Mesothelial cell of epicardium (in vitro differentiated cells): ENCODE results near the gene BRI3. TPM values are rescaled to one million over a fixed set of nuclear protein-coding genes. Genes with fewer than 3 reads are reported as not detected.
A peak's percentile ranks its signal among the peaks of the same experiment; 100 is the strongest.

Experiments used
- DNase-seq, 2 experiments: peaks; one replicate each; pipeline ENCODE4 v3.0.0; 2021; ENCODE audit warnings: low spot score in 2 of 2; ENCODE audit not compliant: unreplicated experiment in 2 of 2
- H3K27ac Mint-ChIP-seq: 2 replicates; pipeline ENCODE4 v1.8.0; 2021; ENCODE audit warnings: mixed read lengths
- H3K27me3 Mint-ChIP-seq: 2 replicates; pipeline ENCODE4 v1.8.0; 2021; ENCODE audit warnings: low read depth, mixed read lengths
- H3K36me3 Mint-ChIP-seq: 2 replicates; pipeline ENCODE4 v1.8.0; 2021; ENCODE audit warnings: mixed read lengths
- H3K4me1 Mint-ChIP-seq: 2 replicates; pipeline ENCODE4 v1.8.0; 2021; ENCODE audit warnings: mixed read lengths
- H3K4me3 Mint-ChIP-seq: 2 replicates; pipeline ENCODE4 v1.8.0; 2021; ENCODE audit warnings: mild to moderate bottlenecking, moderate library complexity, mixed read lengths
- H3K9me3 Mint-ChIP-seq: 2 replicates; pipeline ENCODE4 v1.8.0; 2021; ENCODE audit warnings: mixed read lengths
- CTCF ChIP-seq: fragments of 200-600 bp; sonication (generic); IDR thresholded peaks from one replicate; pipeline ENCODE4 v1.5.0; 2021; ENCODE audit warnings: antibody characterized with exemption; ENCODE audit not compliant: unreplicated experiment
- total RNA-seq: library from RNA; stranded (reverse); gene quantifications from 3 replicates; pipeline ENCODE4 v1.2.1, GENCODE V29; 2021

The BRI3 gene
- total RNA-seq, 1 donor from 2014 or later: 113 TPM

- H3K4me3 Mint-ChIP-seq: no peak overlapping the region
- no peak overlapping the region for H3K27ac Mint-ChIP-seq
- no peaks in the 10 kb centered on the region for H3K27me3 Mint-ChIP-seq
- TF ChIP-seq CTCF: no peak
- no peak for DNase-seq
- peaks cover 34% of the 10 kb centered on the region for H3K36me3 Mint-ChIP-seq
- peaks cover 12% of the 10 kb centered on the region for H3K4me1 Mint-ChIP-seq
- H3K9me3 Mint-ChIP-seq: peaks cover 19% of the 10 kb centered on the region
These were observed 37.7 kb downstream of the BRI3 start for GRCh38 chr7:98319176-98319575.

- H3K27me3 Mint-ChIP-seq: no peaks in the 10 kb centered on the region
- peaks cover 18% of the 10 kb centered on the region for H3K36me3 Mint-ChIP-seq
- H3K4me3 Mint-ChIP-seq: no peak overlapping the region
- peaks cover 15% of the 10 kb centered on the region for H3K9me3 Mint-ChIP-seq
- TF ChIP-seq CTCF: no peak
- no peak overlapping the region for H3K27ac Mint-ChIP-seq
- no peak for DNase-seq
- H3K4me1 Mint-ChIP-seq: peaks cover 14% of the 10 kb centered on the region
These were observed 39.8 kb downstream of the BRI3 start for GRCh38 chr7:98321301-98321700.

- Mint-ChIP-seq H3K9me3 (peaks cover 5% of the 10 kb centered on the region), H3K27ac (no peak overlapping the region), H3K27me3 (no peaks in the 10 kb centered on the region), H3K36me3 (peaks cover 9% of the 10 kb centered on the region), H3K4me3 (no peak overlapping the region), H3K4me1 (peaks cover 14% of the 10 kb centered on the region)
- no peak for TF ChIP-seq CTCF
- DNase-seq: no peak
These were observed 41.1 kb downstream of the BRI3 start for GRCh38 chr7:98322331-98323270.

GRCh38 chr7:98323597-98324322 is 42.3 kb downstream of the BRI3 start:
- no peak overlapping the region for H3K27ac Mint-ChIP-seq
- no peak for TF ChIP-seq CTCF
- H3K4me3 Mint-ChIP-seq: peak overlapping the region; percentile 32
- H3K4me1 Mint-ChIP-seq: peaks cover 15% of the 10 kb centered on the region
- no peaks in the 10 kb centered on the region for H3K27me3 Mint-ChIP-seq
- H3K36me3 Mint-ChIP-seq: peaks cover 3% of the 10 kb centered on the region
- DNase-seq: no peak
- H3K9me3 Mint-ChIP-seq: no peaks in the 10 kb centered on the region

- no peak for TF ChIP-seq CTCF
These were observed 43.3 kb downstream of the BRI3 start for GRCh38 chr7:98324782-98325181.

More at GRCh38 chr7:98324782-98325181, 43.3 kb downstream of the BRI3 start:
- Mint-ChIP-seq H3K27me3 (no peaks in the 10 kb centered on the region), H3K4me1 (peaks cover 26% of the 10 kb centered on the region), H3K27ac (no peak overlapping the region), H3K9me3 (no peaks in the 10 kb centered on the region), H3K4me3 (no peak overlapping the region), H3K36me3 (peaks cover 3% of the 10 kb centered on the region)
- no peak for DNase-seq
